HG03521 (cell line): ENCODE results near the gene CHTOP.
"Not testable (repeated sequence)": the region's sequence is repeated elsewhere in the genome, so short reads cannot be mapped to it uniquely, and the experiment has no call there.

ENCODE experiments used
- ATAC-seq: cut with Tn5 transposase; IDR thresholded peaks from one replicate; pipeline ENCODE4 v1.9.1; 2021; ENCODE audit warnings: mild to moderate bottlenecking, moderate library complexity; ENCODE audit not compliant: unreplicated experiment

Gene CHTOP

GRCh38 chr1:153658400-153659174, 24.7 kb downstream of the CHTOP start, which contains the start of gene SNAPIN:
Gene SNAPIN (plus strand): TSS chr1:153658703. CDS start chr1:153658744, 41 bp downstream.
- ATAC-seq: peak; percentile 92

GRCh38 chr1:153659175-153659534, 25.3 kb downstream of the CHTOP start:
- no peak for ATAC-seq

- ATAC-seq: no peak
Measured at GRCh38 chr1:153659656-153660055, 25.8 kb downstream of the CHTOP start.

- no peak for ATAC-seq
Measured at GRCh38 chr1:153661111-153661708, 27.3 kb downstream of the CHTOP start.

GRCh38 chr1:153662269-153662668, 28.4 kb downstream of the CHTOP start:
- no peak for ATAC-seq

- ATAC-seq: no peak
Measured at GRCh38 chr1:153663211-153663610, 29.3 kb downstream of the CHTOP start.

GRCh38 chr1:153667439-153667838, 33.6 kb downstream of the CHTOP start:
- no peak for ATAC-seq

- not testable (repeated sequence) for ATAC-seq
Measured at GRCh38 chr1:153668672-153669071, 34.8 kb downstream of the CHTOP start.

- no peak for ATAC-seq
Measured at GRCh38 chr1:153669606-153670005, 35.7 kb downstream of the CHTOP start.

GRCh38 chr1:153670257-153670858, 36.5 kb downstream of the CHTOP start:
- ATAC-seq: peak; percentile 3

- ATAC-seq: peak; percentile 93
Measured at GRCh38 chr1:153670859-153671627, 37.2 kb downstream of the CHTOP start, which contains the start of gene ILF2. Gene ILF2 (minus strand): TSS chr1:153670993. CDS start chr1:153670922, 71 bp downstream.

- peak; percentile 11 for ATAC-seq
Measured at GRCh38 chr1:153671628-153672353, 37.9 kb downstream of the CHTOP start.

GRCh38 chr1:153673511-153673910, 39.6 kb downstream of the CHTOP start:
- no peak for ATAC-seq

- ATAC-seq: no peak
Measured at GRCh38 chr1:153677718-153678518, 44.1 kb downstream of the CHTOP start.

GRCh38 chr1:153678519-153679336, 44.9 kb downstream of the CHTOP start, which contains the start of gene NPR1:
Gene NPR1 (plus strand): TSS chr1:153678688. CDS start chr1:153679109, 421 bp downstream.
- ATAC-seq: no peak

GRCh38 chr1:153679337-153680119, 45.7 kb downstream of the CHTOP start:
- ATAC-seq: no peak

- ATAC-seq: no peak
Measured at GRCh38 chr1:153680120-153680403, 46.2 kb downstream of the CHTOP start.

- no peak for ATAC-seq
Measured at GRCh38 chr1:153682730-153683129, 48.9 kb downstream of the CHTOP start.
